SK-N-SH (cell line): Measurements from ENCODE around the gene CGB2.

Source experiments
- ELF1 ChIP-seq: IDR thresholded peaks from 2 replicates; pipeline ENCODE4 v1.4.0; 2012
- EP300 ChIP-seq, 2 experiments: IDR thresholded peaks; 2 replicates each; pipeline versions ENCODE4 v1.4.0 to v1.6.1; 2012; ENCODE audit warnings: borderline replicate concordance in 1 of 2, low read depth in 1 of 2, low read length in 1 of 2
- FOSL2 ChIP-seq: IDR thresholded peaks from 2 replicates; pipeline ENCODE4 v1.4.0; 2012; ENCODE audit warnings: low read depth, mild to moderate bottlenecking, moderate library complexity, borderline replicate concordance
- GABPA ChIP-seq: IDR thresholded peaks from 2 replicates; pipeline ENCODE4 v1.4.0; 2012; ENCODE audit warnings: low read depth, mild to moderate bottlenecking
- JUND ChIP-seq: IDR thresholded peaks from 2 replicates; pipeline ENCODE4 v1.4.0; 2012
- MXI1 ChIP-seq: IDR thresholded peaks from 2 replicates; pipeline ENCODE4 v1.6.1; 2012; ENCODE audit warnings: mild to moderate bottlenecking, low read depth, low read length, improper control_type of control experiment
- NFIC ChIP-seq: IDR thresholded peaks from 2 replicates; pipeline ENCODE4 v1.4.0; 2012; ENCODE audit warnings: borderline replicate concordance
- POLR2AphosphoS5 ChIP-seq: IDR thresholded peaks from 2 replicates; pipeline ENCODE4 v1.6.1; 2012; ENCODE audit warnings: low read depth, low read length
- RCOR1 ChIP-seq: fragments of 150-350 bp; IDR thresholded peaks from 2 replicates; pipeline ENCODE4 v1.6.1; 2017; ENCODE audit warnings: antibody characterized with exemption, low read length
- RFX5 ChIP-seq: IDR thresholded peaks from 2 replicates; pipeline ENCODE4 v1.6.1; 2012; ENCODE audit warnings: mild to moderate bottlenecking, improper control_type of control experiment, low read length
- YY1 ChIP-seq: IDR thresholded peaks from 2 replicates; pipeline ENCODE4 v1.4.0; 2012; ENCODE audit warnings: low read depth, mild to moderate bottlenecking
- TF ChIP-seq, protein P1 (sequence below): fragments of 200-600 bp; sonication (generic); IDR thresholded peaks from 2 replicates; pipeline ENCODE4 v1.6.1; 2017; ENCODE audit warnings: antibody characterized with exemption, mild to moderate bottlenecking, moderate library complexity
- TF ChIP-seq, protein P2 (sequence below): IDR thresholded peaks from 2 replicates; pipeline ENCODE4 v1.6.1; 2012; ENCODE audit warnings: mild to moderate bottlenecking, low read depth, low read length, moderate library complexity

DNA sequence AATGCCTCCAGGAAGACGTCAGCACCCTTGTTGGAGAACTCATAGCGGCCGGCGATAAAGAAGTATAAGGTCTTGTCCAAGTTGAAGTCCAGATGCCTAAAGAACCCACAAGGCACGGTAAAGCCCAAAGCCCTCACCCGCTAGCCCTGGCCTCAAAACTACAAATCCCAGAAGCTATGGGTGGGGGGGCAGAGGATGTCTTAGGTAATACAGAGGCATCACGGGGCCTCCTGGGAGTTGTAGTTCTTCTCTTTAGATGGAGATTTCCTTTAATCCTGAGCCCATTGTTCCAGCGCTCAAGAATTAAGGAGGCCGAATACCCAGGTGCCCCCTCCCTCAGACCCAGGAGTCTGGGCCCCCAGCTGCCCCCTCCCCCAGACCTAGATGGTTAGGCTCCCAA lies 49.4 kb upstream of the CGB2 start:
- TF ChIP-seq, protein P1, sequence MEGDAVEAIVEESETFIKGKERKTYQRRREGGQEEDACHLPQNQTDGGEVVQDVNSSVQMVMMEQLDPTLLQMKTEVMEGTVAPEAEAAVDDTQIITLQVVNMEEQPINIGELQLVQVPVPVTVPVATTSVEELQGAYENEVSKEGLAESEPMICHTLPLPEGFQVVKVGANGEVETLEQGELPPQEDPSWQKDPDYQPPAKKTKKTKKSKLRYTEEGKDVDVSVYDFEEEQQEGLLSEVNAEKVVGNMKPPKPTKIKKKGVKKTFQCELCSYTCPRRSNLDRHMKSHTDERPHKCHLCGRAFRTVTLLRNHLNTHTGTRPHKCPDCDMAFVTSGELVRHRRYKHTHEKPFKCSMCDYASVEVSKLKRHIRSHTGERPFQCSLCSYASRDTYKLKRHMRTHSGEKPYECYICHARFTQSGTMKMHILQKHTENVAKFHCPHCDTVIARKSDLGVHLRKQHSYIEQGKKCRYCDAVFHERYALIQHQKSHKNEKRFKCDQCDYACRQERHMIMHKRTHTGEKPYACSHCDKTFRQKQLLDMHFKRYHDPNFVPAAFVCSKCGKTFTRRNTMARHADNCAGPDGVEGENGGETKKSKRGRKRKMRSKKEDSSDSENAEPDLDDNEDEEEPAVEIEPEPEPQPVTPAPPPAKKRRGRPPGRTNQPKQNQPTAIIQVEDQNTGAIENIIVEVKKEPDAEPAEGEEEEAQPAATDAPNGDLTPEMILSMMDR = no peak
- TF ChIP-seq EP300 (IDR thresholded peaks at IDR 0.05; ENCODE audit: borderline replicate concordance in 1 of 2, low read depth in 1 of 2, low read length in 1 of 2) (no peak), MXI1 (no peak), NFIC (no peak), GABPA (no peak), FOSL2 (no peak), RCOR1 (no peak), JUND (no peak), POLR2AphosphoS5 (no peak), RFX5 (no peak), ELF1 (no peak), YY1 (no peak)
- TF ChIP-seq, protein P2, sequence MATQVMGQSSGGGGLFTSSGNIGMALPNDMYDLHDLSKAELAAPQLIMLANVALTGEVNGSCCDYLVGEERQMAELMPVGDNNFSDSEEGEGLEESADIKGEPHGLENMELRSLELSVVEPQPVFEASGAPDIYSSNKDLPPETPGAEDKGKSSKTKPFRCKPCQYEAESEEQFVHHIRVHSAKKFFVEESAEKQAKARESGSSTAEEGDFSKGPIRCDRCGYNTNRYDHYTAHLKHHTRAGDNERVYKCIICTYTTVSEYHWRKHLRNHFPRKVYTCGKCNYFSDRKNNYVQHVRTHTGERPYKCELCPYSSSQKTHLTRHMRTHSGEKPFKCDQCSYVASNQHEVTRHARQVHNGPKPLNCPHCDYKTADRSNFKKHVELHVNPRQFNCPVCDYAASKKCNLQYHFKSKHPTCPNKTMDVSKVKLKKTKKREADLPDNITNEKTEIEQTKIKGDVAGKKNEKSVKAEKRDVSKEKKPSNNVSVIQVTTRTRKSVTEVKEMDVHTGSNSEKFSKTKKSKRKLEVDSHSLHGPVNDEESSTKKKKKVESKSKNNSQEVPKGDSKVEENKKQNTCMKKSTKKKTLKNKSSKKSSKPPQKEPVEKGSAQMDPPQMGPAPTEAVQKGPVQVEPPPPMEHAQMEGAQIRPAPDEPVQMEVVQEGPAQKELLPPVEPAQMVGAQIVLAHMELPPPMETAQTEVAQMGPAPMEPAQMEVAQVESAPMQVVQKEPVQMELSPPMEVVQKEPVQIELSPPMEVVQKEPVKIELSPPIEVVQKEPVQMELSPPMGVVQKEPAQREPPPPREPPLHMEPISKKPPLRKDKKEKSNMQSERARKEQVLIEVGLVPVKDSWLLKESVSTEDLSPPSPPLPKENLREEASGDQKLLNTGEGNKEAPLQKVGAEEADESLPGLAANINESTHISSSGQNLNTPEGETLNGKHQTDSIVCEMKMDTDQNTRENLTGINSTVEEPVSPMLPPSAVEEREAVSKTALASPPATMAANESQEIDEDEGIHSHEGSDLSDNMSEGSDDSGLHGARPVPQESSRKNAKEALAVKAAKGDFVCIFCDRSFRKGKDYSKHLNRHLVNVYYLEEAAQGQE = no peak
